ENCODE results near the gene TOMM34.

- TF ChIP-seq, protein P1, sequence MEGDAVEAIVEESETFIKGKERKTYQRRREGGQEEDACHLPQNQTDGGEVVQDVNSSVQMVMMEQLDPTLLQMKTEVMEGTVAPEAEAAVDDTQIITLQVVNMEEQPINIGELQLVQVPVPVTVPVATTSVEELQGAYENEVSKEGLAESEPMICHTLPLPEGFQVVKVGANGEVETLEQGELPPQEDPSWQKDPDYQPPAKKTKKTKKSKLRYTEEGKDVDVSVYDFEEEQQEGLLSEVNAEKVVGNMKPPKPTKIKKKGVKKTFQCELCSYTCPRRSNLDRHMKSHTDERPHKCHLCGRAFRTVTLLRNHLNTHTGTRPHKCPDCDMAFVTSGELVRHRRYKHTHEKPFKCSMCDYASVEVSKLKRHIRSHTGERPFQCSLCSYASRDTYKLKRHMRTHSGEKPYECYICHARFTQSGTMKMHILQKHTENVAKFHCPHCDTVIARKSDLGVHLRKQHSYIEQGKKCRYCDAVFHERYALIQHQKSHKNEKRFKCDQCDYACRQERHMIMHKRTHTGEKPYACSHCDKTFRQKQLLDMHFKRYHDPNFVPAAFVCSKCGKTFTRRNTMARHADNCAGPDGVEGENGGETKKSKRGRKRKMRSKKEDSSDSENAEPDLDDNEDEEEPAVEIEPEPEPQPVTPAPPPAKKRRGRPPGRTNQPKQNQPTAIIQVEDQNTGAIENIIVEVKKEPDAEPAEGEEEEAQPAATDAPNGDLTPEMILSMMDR (IDR thresholded peaks at IDR 0.05 in 2 of 3, conservative IDR thresholded peaks at IDR 0.05 in 1 of 3; ENCODE audit: insufficient read depth in 2 of 3, low read depth in 1 of 3, low read length in 3 of 3): no peak
- no peak for TF ChIP-seq RBBP5 (IDR thresholded peaks at IDR 0.05; ENCODE audit: borderline replicate concordance, insufficient read depth, low read length, poor library complexity, severe bottlenecking)
- no peak for TF ChIP-seq MEF2D (tag; conservative IDR thresholded peaks at IDR 0.05; ENCODE audit: low read depth)
- no peak for TF ChIP-seq MYC (IDR thresholded peaks at IDR 0.05; ENCODE audit: low read depth, low read length)
- no peak for TF ChIP-seq MYC (CRISPR knock-in tag; IDR thresholded peaks at IDR 0.05; ENCODE audit: borderline replicate concordance, low read depth)
- no peak for TF ChIP-seq ATF3 (IDR thresholded peaks at IDR 0.05)
- no peak for TF ChIP-seq ATF3 (CRISPR knock-in tag; conservative IDR thresholded peaks at IDR 0.05)
- TF ChIP-seq, protein P2, sequence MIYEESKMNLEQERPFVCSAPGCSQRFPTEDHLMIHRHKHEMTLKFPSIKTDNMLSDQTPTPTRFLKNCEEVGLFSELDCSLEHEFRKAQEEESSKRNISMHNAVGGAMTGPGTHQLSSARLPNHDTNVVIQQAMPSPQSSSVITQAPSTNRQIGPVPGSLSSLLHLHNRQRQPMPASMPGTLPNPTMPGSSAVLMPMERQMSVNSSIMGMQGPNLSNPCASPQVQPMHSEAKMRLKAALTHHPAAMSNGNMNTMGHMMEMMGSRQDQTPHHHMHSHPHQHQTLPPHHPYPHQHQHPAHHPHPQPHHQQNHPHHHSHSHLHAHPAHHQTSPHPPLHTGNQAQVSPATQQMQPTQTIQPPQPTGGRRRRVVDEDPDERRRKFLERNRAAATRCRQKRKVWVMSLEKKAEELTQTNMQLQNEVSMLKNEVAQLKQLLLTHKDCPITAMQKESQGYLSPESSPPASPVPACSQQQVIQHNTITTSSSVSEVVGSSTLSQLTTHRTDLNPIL (CRISPR knock-in tag; IDR thresholded peaks at IDR 0.05): no peak
- no peak for TF ChIP-seq FOS (IDR thresholded peaks at IDR 0.05; ENCODE audit: extremely low read depth, insufficient read length)
Measured at GRCh38 chr20:44967207-44967807, 7.1 kb upstream of the TOMM34 start.
